Choroid plexus epithelial cell (primary cell): ENCODE measurements around the gene TXNIP.

ENCODE experiments used
- DNase-seq: peaks from one replicate; pipeline ENCODE4 v3.0.0-alpha.2; 2010; ENCODE audit warnings: low read depth
- H3K4me3 ChIP-seq: 2 replicates; pipeline ENCODE4 v1.5.1; 2011; ENCODE audit warnings: low read depth, mild to moderate bottlenecking, control low read depth, low read length, moderate library complexity
- TF ChIP-seq, protein P1 (sequence below): conservative IDR thresholded peaks from 2 replicates; pipeline ENCODE4 v1.5.1; 2011; ENCODE audit warnings: low read depth, mild to moderate bottlenecking, control low read depth, inconsistent platforms, low read length, moderate library complexity

Gene TXNIP

DNA sequence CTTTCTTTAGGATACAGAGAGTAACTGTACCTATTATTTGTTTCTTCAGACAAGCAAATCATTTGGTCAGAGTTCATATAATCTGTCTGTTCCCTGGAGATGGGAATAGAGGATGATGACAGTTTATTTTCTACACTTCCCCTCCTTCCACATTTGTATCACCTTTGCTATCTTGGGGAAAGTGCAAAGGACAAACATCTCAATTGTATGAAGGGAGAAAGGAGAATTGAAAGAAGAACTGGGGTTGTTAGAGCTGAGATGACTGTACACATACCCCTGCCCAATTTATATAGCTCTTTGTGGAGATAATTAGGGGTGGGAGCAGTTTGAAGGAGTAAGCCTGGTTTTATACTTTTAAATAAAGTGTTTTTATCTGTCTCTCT is 17.9 kb downstream of the TXNIP start:
- TF ChIP-seq, protein P1, sequence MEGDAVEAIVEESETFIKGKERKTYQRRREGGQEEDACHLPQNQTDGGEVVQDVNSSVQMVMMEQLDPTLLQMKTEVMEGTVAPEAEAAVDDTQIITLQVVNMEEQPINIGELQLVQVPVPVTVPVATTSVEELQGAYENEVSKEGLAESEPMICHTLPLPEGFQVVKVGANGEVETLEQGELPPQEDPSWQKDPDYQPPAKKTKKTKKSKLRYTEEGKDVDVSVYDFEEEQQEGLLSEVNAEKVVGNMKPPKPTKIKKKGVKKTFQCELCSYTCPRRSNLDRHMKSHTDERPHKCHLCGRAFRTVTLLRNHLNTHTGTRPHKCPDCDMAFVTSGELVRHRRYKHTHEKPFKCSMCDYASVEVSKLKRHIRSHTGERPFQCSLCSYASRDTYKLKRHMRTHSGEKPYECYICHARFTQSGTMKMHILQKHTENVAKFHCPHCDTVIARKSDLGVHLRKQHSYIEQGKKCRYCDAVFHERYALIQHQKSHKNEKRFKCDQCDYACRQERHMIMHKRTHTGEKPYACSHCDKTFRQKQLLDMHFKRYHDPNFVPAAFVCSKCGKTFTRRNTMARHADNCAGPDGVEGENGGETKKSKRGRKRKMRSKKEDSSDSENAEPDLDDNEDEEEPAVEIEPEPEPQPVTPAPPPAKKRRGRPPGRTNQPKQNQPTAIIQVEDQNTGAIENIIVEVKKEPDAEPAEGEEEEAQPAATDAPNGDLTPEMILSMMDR: no peak
- no peak overlapping the region for H3K4me3 ChIP-seq
- no peak for DNase-seq

DNA sequence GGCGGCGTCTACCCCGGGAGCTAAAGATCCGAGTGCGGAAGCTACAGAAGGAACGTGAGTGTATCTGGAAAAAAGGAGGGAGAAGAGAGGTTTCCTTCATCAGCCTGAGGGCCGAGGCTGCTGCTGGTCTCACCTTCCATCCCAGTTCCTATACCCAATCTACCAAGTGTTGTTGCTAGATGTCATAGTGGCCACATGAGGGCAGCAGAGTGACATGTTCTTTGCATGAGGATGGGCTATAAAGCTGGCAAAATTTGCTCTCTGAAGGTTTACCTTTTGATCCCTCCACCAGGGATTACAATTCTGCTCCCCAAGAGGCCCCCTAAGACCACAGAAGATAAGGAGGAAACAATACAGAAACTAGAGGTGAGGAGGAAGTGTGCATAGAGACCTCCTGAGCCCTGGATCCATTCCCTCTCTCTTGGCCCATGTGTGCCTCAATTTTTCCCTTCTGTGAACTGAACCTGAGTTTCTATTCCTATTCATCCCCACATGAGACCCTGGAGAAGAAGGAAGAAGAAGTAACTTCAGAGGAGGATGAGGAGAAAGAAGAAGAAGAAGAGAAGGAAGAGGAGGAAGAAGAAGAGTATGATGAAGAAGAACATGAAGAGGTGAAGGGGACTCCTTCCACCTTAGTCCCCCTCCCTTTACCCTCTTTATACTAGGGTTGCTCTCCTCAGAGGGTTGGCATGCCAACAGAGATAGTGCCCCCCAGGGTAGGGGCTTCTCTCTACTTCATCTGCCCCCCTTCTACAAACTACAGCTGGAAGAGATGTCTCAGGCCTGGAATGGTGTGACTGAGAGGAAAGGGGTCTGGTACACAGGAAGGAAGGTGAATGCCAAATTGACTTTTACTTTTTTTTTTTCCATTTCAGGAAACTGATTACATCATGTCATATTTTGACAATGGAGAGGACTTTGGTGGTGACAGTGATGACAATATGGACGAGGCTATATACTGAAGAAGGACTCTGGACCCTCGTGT is 18.6 kb downstream of the TXNIP start:
- TF ChIP-seq, protein P1: peak; percentile 88
- H3K4me3 ChIP-seq: no peak overlapping the region
- DNase-seq: peak; percentile 94

DNA sequence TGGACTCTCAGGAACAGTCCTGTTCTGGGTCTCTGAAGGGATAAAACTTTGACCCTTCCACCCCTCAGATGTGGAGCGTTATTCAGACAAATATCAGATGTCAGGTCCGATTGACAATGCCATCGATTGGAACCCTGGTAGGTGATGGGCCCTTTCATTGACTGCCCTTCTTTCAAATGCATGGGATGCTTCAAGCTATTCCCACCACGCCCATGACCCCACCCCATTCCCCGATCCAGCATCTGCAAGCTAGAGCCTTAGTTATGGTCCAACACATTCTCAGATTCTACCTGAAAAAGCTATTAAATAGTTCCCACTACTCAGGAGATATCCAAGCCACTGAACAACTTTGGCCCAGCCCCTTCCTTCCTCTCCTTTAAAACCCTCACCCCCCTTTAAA is 19.4 kb downstream of the TXNIP start:
- TF ChIP-seq, protein P1: no peak
- H3K4me3 ChIP-seq: no peak overlapping the region
- no peak for DNase-seq

DNA sequence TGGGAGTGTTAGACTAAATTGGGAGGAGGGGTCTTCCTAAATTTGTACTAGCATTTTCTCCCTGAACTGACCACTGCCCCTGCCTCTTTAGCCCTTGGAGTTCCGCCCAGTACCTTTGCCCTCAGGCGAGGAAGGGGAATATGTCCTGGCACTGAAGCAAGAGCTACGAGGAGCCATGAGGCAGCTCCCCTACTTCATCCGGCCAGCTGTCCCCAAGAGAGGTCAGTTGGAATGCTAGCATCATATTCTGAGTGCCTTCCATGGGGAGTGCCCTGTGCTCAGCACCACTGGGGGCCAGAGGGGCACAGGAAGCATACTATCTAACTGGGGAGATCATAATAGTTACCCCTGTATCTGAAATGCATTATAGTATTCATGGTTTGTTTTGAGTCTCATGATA is 21.2 kb downstream of the TXNIP start:
- TF ChIP-seq, protein P1: no peak
- DNase-seq: no peak
- no peak overlapping the region for H3K4me3 ChIP-seq

DNA sequence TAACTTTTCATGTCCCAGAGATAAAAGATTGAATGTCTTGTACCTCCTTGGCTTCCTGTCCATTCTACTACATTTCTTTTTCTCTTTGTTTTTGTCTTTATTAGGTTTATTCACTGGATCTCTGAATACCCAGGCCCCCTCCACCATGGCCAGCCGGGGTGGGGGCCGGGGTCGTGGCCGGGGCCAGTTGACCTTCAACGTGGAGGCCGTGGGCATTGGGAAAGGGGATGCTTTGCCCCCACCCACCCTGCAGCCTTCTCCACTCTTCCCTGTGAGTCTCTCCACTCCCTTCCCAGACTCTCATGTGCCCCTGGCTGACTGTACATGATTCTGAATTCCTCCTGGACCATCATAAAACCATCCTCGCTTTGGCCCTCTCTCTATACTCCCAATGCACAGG is 21.7 kb downstream of the TXNIP start:
- no peak for DNase-seq
- no peak overlapping the region for H3K4me3 ChIP-seq
- TF ChIP-seq, protein P1: no peak

DNA sequence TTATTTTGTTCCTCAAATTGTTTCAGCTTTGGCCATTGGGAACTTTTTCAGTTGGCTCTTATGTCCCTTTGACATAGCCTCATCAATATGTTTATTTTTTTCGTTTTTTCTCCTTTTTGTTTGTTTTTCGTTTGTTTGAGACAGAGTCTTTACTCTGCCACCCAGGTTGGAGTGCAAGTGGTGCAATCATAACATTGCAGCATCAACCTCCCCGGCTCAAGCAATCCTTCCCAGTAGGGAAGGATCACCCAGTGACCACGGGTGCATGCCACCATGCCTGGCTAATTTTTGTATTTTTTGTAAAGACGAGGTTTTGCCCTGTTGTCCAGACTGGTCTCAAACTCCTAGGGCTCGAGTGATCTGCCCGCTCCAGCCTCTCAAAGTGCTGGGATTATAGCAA is 23.8 kb downstream of the TXNIP start:
- TF ChIP-seq, protein P1: no peak
- DNase-seq: no peak
- no peak overlapping the region for H3K4me3 ChIP-seq

DNA sequence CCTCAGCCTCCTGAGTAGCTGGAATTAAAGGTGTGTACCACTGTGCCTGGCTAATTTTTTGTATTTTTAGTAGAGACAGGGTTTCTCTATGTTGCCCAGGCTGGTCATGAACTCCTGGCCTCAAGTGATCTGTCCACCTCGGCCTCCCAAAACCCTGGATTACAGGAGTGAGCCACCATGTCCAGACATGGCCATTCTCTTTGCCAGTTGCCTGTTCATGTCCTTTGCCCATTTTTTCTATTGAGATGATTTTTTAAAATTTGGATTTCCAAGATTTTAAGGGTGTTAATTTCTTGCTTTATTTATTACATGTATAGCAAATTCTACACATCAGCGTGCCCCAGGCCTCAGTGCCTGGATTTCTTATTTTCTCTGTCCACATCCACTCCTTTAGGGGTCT is 29.1 kb downstream of the TXNIP start:
- DNase-seq: no peak
- TF ChIP-seq, protein P1: no peak
- no peak overlapping the region for H3K4me3 ChIP-seq
